IPS DF 19.7 (cell line): ENCODE results near the gene APBB2.
"Not testable (repeated sequence)": the region's sequence is repeated elsewhere in the genome, so short reads cannot be mapped to it uniquely, and the experiment has no call there.

Experiments
- DNase-seq: peaks from one replicate; pipeline ENCODE4 v3.0.0-alpha.2; 2013; ENCODE audit warnings: low read depth, low spot score

Gene APBB2

GRCh38 chr4:41022116-41022515 lies 192.2 kb downstream of the APBB2 start:
- DNase-seq: no peak

GRCh38 chr4:41015016-41015675 lies 199.2 kb downstream of the APBB2 start:
- DNase-seq: no peak

DNA sequence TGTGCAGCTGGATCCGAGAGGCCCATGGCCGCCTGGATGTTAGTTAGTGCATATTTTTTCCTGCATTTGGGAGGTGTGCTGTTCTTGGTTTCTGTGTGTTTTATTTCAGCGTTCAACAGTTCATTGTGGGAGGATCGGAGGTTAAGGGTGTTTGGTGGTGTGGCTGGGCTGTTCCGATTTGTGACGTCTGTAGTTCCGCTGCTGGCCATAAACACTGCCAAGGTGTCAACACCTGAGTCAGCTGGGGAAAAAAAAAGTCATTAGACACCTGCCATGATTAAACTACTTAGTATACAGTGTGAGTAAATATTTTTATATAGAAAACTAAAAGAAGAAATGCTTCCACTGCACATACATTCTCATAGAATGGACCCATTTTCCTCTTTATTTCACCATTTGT lies 200.2 kb downstream of the APBB2 start:
- no peak for DNase-seq

DNA sequence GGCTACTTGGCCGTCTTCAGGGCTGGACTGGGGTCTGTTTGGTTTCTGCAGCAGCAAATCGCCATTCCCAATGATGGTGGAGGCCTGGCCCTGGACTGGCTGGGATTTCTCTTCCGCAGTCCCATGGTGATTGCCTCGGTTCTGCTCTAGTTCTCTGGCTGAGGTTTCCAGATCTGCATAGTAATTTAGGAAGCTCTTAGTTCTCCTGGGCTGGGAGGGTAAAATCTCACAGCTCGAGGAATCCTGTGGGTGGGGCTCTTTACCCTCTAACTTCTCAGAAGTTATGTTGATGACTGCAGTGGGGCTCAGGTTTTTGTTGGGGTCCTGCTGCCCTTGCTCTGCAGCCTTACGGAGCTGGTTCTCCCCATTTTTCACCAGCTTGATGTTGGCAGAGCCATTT lies 200.6 kb downstream of the APBB2 start:
- peak; percentile 7 for DNase-seq

DNA sequence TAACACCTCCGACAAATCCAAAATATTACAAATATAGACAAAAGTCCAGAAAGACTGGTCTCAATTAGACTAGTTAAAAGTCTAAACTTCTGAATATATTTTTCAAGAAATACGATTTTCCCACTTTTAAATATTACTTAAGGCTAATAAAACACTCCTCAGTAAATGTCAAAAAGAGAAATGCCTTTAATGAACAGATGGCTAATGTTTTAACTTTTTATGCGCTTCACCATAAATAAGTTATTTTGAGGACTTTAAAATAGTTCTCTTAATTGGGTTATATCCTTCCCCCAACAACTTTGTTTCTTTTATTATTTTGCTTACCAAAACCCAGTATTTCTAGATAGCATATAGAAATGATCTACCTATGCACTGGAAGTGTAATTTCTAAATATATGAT lies 201.4 kb downstream of the APBB2 start:
- no peak for DNase-seq

DNA sequence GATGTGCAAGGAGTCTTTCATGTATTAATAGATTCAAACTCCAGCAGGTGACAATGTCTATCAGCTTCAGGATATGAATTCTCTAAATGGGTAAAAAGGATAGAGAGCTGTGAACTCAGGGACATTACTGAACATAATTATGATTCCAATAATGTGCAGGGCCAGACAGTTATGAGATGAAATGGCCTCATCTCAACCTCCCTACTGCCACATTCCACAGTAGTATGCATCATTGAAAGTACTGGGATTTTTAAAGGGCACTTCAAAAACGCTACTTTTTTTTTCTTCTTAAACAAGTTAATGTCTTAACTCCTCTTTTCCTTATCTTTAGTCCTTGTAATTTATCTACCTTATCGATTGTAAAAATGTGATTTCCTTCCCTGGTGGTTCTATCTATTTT lies 202.0 kb downstream of the APBB2 start:
- DNase-seq: no peak

GRCh38 chr4:41009411-41009810 lies 204.9 kb downstream of the APBB2 start:
- no peak for DNase-seq

DNA sequence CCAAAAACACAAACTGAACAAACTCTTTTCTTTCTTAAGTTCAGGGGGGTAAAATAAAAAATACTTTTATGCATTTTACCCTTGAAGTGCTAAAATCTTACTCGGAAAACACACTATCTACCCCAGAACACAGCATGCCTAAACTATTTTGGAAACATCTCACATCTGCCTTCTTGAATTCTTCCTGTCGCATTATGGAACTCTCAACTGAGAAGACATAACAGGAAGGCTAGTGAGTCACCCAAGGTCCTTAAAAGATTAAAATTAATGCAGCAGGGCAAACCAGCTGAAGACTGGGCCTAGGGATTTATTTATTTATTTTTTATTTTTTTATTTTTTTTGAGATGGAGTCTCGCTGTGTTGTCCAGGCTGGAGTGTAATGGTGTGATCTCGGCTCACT lies 208.2 kb downstream of the APBB2 start:
- no peak for DNase-seq

DNA sequence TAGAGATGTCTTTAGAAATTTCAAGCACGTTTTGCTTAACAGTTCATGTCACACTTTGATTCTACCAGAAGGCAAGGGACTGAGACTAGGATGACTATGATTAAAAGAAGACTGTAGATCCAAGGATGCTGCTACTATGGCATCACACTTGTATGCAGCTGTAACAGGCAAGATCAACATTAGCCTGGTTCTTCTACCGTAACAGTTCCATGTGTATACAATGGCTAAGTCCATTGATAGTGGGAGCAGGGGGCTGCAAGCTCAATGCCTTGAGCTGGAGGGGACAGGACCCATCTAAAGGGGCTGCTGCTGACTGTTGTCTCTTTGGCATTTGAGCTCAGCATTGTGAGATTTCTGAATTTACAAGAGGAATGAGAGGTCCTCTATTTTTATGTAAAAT lies 212.0 kb downstream of the APBB2 start:
- DNase-seq: no peak

DNA sequence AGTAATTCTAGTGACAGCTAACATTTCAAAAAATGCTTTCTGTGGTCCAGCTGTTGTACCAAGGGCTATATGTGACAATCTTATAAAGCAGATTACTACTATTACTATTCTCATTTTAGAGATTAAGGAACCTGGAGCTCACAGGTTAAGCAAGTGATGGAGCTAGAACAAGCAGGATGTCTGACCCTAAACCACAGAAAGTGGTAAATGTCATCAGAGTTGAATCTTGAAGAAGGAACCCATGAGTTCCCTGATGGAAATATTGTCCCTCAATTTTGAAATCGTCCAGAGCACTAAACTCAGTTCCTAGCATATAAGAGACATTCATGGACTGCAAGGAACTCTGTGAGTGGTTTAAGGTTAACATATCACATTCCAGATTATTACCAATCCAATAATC lies 214.0 kb downstream of the APBB2 start:
- no peak for DNase-seq

- DNase-seq: no peak
Observed at GRCh38 chr4:40998675-40999358, 215.5 kb downstream of the APBB2 start.

DNA sequence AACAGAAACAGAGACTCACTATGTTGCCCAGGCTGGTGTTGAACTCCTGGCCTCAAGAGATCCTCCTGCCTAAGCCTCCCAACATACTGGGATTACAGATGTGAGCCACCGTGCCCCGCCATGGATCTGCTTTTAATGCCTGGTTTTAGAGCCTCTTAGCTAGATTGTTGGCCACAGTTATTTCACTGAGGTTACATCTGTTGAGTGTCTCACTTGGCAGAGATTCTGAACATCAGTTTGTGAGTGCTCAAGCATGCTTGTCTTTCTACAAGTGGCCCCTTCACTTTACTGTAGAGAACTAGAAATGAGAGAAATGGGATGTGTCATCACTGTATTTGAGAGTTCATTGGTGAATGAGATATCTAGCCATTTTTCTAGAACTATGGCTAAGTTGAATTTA lies 218.5 kb downstream of the APBB2 start:
- DNase-seq: no peak

DNA sequence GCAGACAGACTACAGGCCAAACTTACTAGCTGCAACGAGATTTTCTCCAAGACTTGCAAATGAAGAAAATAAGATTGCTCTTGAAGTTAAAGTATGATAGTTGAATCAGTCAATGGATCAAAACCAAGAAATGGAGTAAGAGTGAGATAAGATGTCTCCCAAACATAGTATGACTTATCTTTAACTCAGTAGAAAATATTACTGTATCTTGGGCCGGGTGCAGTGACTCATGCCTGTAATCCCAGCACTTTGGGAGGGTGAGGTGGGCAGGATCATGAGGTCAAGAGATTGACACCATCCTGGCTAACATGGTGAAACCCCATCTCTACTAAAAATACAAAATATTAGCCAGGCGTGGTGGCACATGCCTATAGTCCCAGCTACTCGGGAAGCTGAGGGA lies 220.0 kb downstream of the APBB2 start:
- not testable (repeated sequence) for DNase-seq

DNA sequence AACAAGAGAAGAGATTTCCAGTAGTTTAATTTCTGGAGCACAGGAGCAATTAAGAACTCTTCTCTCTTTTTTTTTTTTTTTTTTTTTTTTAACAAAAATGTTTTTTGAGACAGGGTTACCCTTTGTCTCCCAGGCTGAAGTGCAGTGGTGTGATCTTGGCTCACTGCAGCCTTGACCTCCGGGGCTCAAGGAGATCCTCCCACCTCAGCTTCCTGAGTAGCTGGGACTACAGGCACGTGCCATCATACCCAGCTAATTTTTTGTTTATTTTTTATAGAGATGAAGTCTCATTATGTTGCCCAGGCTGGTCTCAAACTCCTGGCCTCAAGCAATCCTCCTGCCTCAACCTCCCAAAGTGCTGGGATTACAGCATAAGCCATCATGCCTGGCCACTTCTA lies 221.0 kb downstream of the APBB2 start:
- DNase-seq: not testable (repeated sequence)

DNA sequence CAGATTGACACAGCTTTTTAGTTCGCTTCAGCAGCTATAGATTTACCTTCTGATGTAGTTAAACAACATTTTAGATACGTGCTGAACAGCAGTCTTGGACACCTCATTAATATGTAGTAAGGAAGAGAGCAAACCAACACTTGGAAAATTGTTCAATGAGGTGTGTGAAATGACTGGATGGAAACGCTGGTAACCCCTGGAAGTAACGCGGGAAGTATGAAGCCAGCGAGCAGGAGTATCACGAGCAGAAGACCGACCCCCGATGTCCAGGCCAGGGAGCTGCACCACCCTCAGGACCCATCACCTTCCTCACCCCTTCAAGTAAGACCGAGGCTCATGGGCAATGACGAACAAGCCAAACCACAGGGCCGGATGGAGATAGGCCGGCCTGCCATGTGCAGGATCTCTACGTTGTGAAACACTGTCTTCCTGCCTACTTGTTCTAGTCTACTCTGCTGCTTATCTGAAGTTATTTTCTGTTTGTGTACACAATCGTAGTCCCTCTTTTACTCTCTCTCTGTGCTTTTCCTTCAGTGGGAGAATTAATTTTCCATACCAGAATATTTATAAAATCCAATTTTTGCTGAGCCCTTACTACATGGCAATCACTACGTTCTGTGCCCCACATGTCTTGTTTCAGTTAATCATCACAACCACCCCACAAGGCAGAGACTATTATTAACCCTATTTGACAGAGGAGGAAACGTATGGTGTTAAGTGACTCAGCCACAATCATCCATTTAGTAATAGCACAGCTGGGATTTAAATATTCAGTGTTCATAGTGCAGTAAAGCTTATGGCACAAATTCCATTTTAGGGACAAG lies 221.7 kb downstream of the APBB2 start:
- no peak for DNase-seq

DNA sequence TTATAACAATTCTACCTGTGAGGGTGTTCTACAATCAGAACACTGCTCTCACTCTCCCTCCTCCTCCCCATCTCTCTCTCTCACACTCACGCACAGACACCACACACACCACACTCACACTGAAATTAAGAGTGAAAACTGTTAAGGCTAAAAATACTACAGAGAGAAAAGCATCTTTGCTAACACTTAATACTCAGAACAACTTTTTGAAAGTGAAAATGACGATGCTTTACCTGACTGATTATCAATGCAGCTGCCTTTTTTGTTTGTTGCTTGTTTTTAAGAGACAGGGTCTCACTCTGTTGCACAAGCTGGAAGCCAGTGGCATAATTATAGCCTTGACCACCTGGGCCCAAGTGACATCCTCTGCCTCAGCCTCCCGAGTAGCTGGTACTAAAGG lies 222.4 kb downstream of the APBB2 start:
- DNase-seq: no peak

DNA sequence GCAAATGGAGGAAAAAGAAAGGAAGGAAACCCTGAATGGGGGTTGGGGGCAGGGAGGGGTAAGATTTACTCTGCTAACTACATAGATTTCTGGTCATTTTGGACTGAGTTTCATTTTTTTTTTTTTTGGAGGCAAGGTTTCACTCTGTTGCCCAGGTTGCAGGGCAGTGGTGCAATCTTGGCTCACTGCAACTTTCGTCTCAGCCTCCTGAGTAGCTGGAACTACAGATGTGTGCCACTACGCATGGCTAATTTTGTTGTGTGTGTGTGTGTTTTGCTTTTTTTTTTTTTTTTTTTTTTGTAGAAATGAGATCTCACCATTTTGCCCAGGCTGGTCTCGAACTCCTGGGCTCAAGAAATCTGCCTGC lies 223.5 kb downstream of the APBB2 start:
- DNase-seq: no peak

GRCh38 chr4:40990236-40990898 lies 224.0 kb downstream of the APBB2 start:
- DNase-seq: no peak

DNA sequence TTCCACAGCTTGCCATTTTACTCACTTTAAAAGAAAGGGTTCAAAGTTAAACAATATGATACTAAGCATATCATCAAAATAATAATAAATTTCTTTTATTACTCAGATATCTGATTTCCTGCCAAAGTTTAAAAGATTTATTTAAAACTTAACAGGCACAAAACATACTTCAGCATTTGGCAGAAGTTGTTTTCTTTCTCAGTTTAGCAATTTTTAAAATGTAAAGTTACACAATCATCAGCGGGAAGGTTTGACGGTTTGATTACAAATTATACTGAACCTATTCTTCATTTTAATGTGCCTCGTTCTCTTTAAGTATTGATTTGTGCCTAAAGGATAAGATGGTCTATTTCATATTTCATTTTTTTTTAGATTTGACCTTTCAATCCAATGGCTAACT lies 227.2 kb downstream of the APBB2 start:
- DNase-seq: no peak

GRCh38 chr4:40986375-40986774 lies 228.0 kb downstream of the APBB2 start:
- DNase-seq: no peak

DNA sequence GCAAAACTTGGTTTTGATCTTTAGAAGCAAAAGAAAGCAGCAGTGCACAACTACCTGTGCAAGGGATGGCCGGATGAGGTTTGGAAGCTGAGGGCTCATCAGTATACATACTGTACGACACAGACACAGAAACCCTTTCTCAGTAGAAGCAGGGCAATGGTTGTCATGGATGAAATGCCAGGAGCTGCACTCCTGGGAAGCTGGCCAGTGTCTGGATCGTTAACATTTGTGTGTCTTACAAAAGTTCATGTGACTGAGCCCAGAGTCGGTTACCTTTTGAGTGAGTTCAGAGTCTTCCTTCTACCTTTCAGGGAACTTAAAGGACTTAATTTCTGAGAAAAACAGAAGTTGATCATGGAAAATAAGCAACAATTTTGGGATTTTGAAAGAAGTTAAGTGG lies 230.3 kb downstream of the APBB2 start:
- DNase-seq: no peak

DNA sequence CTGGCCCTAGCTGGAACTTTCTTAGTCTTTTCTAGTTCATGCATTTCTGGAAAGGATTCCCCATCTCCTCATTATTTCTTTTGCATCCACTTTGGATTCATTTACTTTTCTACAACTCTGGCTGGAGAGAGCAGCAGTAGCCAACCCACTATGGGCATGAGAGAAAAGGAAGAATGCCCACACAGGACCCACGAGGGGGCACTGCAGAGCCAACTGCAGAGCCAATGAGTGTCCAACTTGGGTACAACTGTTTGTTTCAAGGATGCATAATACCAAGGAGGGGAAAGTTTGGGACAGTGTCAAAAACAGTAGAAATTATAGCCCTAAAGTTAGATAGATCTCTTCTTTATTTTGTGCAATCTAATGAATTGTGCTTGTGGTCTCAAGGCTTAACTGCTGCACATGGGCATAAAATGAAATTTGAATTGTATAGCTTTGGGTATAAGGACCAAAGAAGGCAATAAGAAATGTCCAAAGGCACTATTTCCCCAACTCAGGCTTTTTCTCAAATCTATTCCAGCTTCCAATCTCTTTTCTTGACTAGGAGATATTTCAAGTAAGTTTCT lies 233.9 kb downstream of the APBB2 start:
- DNase-seq: no peak
